Trophoblast cell (in vitro differentiated cells and primary cell): ENCODE results near the gene CGNL1. TPM values are rescaled to one million over a fixed set of nuclear protein-coding genes. Genes with fewer than 3 reads are reported as not detected.

Experiments used
- DNase-seq, 2 donors: peaks; one replicate each; pipeline ENCODE4 v3.0.0-alpha.2; 2016
- H2AFZ ChIP-seq: 2 replicates; pipeline ENCODE4 v1.6.1; 2013; ENCODE audit warnings: low read length, moderate library complexity, mild to moderate bottlenecking; ENCODE audit not compliant: insufficient read depth, poor library complexity
- H2AK5ac ChIP-seq: 2 replicates; pipeline ENCODE4 v1.6.1; 2013; ENCODE audit warnings: mild to moderate bottlenecking, low read length
- H2BK120ac ChIP-seq: 2 replicates; pipeline ENCODE4 v1.6.1; 2013; ENCODE audit warnings: low read length, mild to moderate bottlenecking, moderate library complexity; ENCODE audit not compliant: insufficient read depth, poor library complexity
- H2BK12ac ChIP-seq: 2 replicates; pipeline ENCODE4 v1.6.1; 2013; ENCODE audit warnings: mild to moderate bottlenecking, low read length, moderate library complexity
- H2BK5ac ChIP-seq: 2 replicates; pipeline ENCODE4 v1.6.1; 2013; ENCODE audit warnings: low read length, low read depth, moderate library complexity, mild to moderate bottlenecking; ENCODE audit not compliant: poor library complexity
- H3K14ac ChIP-seq: 2 replicates; pipeline ENCODE4 v1.6.1; 2013; ENCODE audit warnings: mild to moderate bottlenecking, low read length
- H3K18ac ChIP-seq: 2 replicates; pipeline ENCODE4 v1.6.1; 2013; ENCODE audit warnings: mild to moderate bottlenecking, low read length
- H3K23ac ChIP-seq: 2 replicates; pipeline ENCODE4 v1.6.1; 2013; ENCODE audit warnings: low read length
- H3K27ac ChIP-seq: 2 replicates; pipeline ENCODE4 v1.5.1; 2013; ENCODE audit warnings: low read depth, mild to moderate bottlenecking, inconsistent platforms, low read length, moderate library complexity
- H3K27me3 ChIP-seq: 2 replicates; pipeline ENCODE4 v1.6.1; 2013; ENCODE audit warnings: inconsistent platforms, mild to moderate bottlenecking, low read length, moderate library complexity; ENCODE audit not compliant: insufficient read depth
- H3K36me3 ChIP-seq, 2 experiments: 1 replicate in 1 of 2; 2 replicates in 1 of 2; pipeline ENCODE4 v1.6.1; 2013; ENCODE audit warnings: low read length in 2 of 2, mild to moderate bottlenecking in 2 of 2, moderate library complexity in 1 of 2; ENCODE audit not compliant: insufficient read depth in 2 of 2, control insufficient read depth in 1 of 2
- H3K4ac ChIP-seq: 2 replicates; pipeline ENCODE4 v1.6.1; 2013; ENCODE audit warnings: low read depth, mild to moderate bottlenecking, low read length, moderate library complexity
- H3K4me1 ChIP-seq, 2 experiments: 1 replicate in 1 of 2; 2 replicates in 1 of 2; pipeline ENCODE4 v1.6.1; 2013; ENCODE audit warnings: low read length in 2 of 2, mild to moderate bottlenecking in 2 of 2, moderate library complexity in 1 of 2; ENCODE audit not compliant: insufficient read depth in 2 of 2, control insufficient read depth in 1 of 2
- H3K4me2 ChIP-seq: 2 replicates; pipeline ENCODE4 v1.6.1; 2013; ENCODE audit warnings: inconsistent platforms, mild to moderate bottlenecking, low read length, moderate library complexity
- H3K4me3 ChIP-seq: 2 replicates; pipeline ENCODE4 v1.5.1; 2013; ENCODE audit warnings: mild to moderate bottlenecking, low read depth, low read length, inconsistent platforms
- H3K79me1 ChIP-seq: one replicate; pipeline ENCODE4 v1.6.1; 2013; ENCODE audit warnings: low read length
- H3K79me2 ChIP-seq: 2 replicates; pipeline ENCODE4 v1.6.1; 2013; ENCODE audit warnings: low read length, mild to moderate bottlenecking; ENCODE audit not compliant: control insufficient read depth, insufficient read depth, poor library complexity
- H3K9ac ChIP-seq: 2 replicates; pipeline ENCODE4 v1.6.1; 2013; ENCODE audit warnings: mild to moderate bottlenecking, low read length
- H3K9me3 ChIP-seq: 2 replicates; pipeline ENCODE4 v1.6.1; 2013; ENCODE audit warnings: low read depth, mild to moderate bottlenecking, control low read depth, inconsistent platforms, low read length; ENCODE audit not compliant: insufficient read depth
- H4K12ac ChIP-seq: 2 replicates; pipeline ENCODE4 v1.6.1; 2013; ENCODE audit warnings: low read depth, mild to moderate bottlenecking, low read length, moderate library complexity
- H4K8ac ChIP-seq: 2 replicates; pipeline ENCODE4 v1.6.1; 2013; ENCODE audit warnings: low read depth, mild to moderate bottlenecking, low read length, moderate library complexity
- H4K91ac ChIP-seq: one replicate; pipeline ENCODE4 v1.6.1; 2013; ENCODE audit warnings: low read depth, mild to moderate bottlenecking, low read length, moderate library complexity
- WGBS: extraction: QIAGEN DNeasy Blood & Tissue Kit; methylation state at CpG from one replicate; pipeline ENCODE4 v1.1.7; 2013; ENCODE audit warnings: missing lambda C conversion rate; ENCODE audit not compliant: insufficient read length, insufficient coverage; ENCODE audit errors: extremely low coverage; 5-methylcytosine and 5-hydroxymethylcytosine counted together
- polyA plus RNA-seq: library from polyadenylated mRNA; stranded (reverse); fragments of 200-250 nt; gene quantifications from 2 replicates; pipeline ENCODE4 v1.2.3, GENCODE V29; 2013

The CGNL1 gene
- polyA plus RNA-seq = 9.6 and 10.1 TPM in 2 replicates

GRCh38 chr15:57375827-57376695, at the start of gene CGNL1:
Gene CGNL1, plus strand, starts transcription at chr15:57376505. Its CDS starts 61,495 bp downstream, at chr15:57438000.
- Histone ChIP-seq H3K14ac (peak within 1 kb of the TSS; percentile 38), H4K12ac (peak within 1 kb of the TSS; percentile 14), H3K4ac (no peak within 1 kb of the TSS), H3K18ac (peak within 1 kb of the TSS; percentile 43), H2BK5ac (no peak within 1 kb of the TSS), H3K23ac (peak within 1 kb of the TSS; percentile 24), H2AK5ac (no peak within 1 kb of the TSS), H3K79me1 (peaks cover 5% of the 10 kb centered on the region), H3K9ac (peak within 1 kb of the TSS; percentile 78), H3K79me2 (peaks cover 1% of the 10 kb centered on the region), H2AFZ (peak within 1 kb of the TSS; percentile 0), H3K4me2 (peak within 1 kb of the TSS; percentile 95), H3K27ac (no peak within 1 kb of the TSS), H3K36me3 (no peaks in the 10 kb centered on the region), H2BK12ac (peak within 1 kb of the TSS; percentile 12), H4K91ac (peak within 1 kb of the TSS; percentile 31), H2BK120ac (peak within 1 kb of the TSS; percentile 9), H4K8ac (peak within 1 kb of the TSS; percentile 81), H3K9me3 (no peaks in the 10 kb centered on the region), H3K4me1 (no peaks in the 10 kb centered on the region), H3K4me3 (peak within 1 kb of the TSS; percentile 87), H3K27me3 (no peaks in the 10 kb centered on the region)
- DNase-seq = peak; percentile 37 to 72
- WGBS = no CpG with 5 or more reads among the region's 76 CpGs

- Histone ChIP-seq H3K18ac (no peak overlapping the region), H2BK12ac (no peak overlapping the region)
- WGBS = no CpG with 5 or more reads among the region's 11 CpGs
These were observed 48.3 kb upstream of the CGNL1 start for GRCh38 chr15:57327985-57328471.

GRCh38 chr15:57328479-57328878, 47.8 kb upstream of the CGNL1 start:
- no peak overlapping the region for H4K12ac ChIP-seq
- no peak overlapping the region for H3K4ac ChIP-seq
- no peak overlapping the region for H2BK120ac ChIP-seq
- no peak overlapping the region for H3K9ac ChIP-seq
- peaks cover 4% of the 10 kb centered on the region for H3K9me3 ChIP-seq
- no peaks in the 10 kb centered on the region for H3K79me1 ChIP-seq
- peaks cover 7 to 8% of the 10 kb centered on the region in 2 experiments for H3K4me1 ChIP-seq
- H2BK12ac ChIP-seq = no peak overlapping the region
- no peak overlapping the region for H4K8ac ChIP-seq
- no peak overlapping the region for H2AK5ac ChIP-seq
- no peak for DNase-seq
- no peak overlapping the region for H3K14ac ChIP-seq
- no peak overlapping the region for H3K18ac ChIP-seq
- H2BK5ac ChIP-seq = no peak overlapping the region
- H3K27me3 ChIP-seq = no peaks in the 10 kb centered on the region
- no peak overlapping the region for H3K23ac ChIP-seq
- no peaks in the 10 kb centered on the region for H3K79me2 ChIP-seq
- no peak overlapping the region for H3K4me2 ChIP-seq
- no peak overlapping the region for H4K91ac ChIP-seq
- H3K4me3 ChIP-seq = no peak overlapping the region
- H3K27ac ChIP-seq = no peak overlapping the region
- WGBS = no CpG with 5 or more reads among the region's 8 CpGs
- H3K36me3 ChIP-seq = no peaks in the 10 kb centered on the region
- no peak overlapping the region for H2AFZ ChIP-seq

More at GRCh38 chr15:57327985-57328471, 48.3 kb upstream of the CGNL1 start:
- Histone ChIP-seq H3K4ac (no peak overlapping the region), H3K4me2 (no peak overlapping the region), H3K79me2 (no peaks in the 10 kb centered on the region), H4K8ac (no peak overlapping the region), H3K23ac (no peak overlapping the region), H2AFZ (no peak overlapping the region), H3K9ac (no peak overlapping the region), H2BK120ac (no peak overlapping the region), H3K4me3 (no peak overlapping the region), H3K4me1 (peaks cover 5% of the 10 kb centered on the region in 2 experiments), H4K91ac (no peak overlapping the region), H2AK5ac (no peak overlapping the region), H3K36me3 (no peaks in the 10 kb centered on the region), H3K14ac (no peak overlapping the region), H4K12ac (no peak overlapping the region), H3K9me3 (peaks cover 4% of the 10 kb centered on the region), H2BK5ac (no peak overlapping the region), H3K79me1 (no peaks in the 10 kb centered on the region), H3K27me3 (no peaks in the 10 kb centered on the region), H3K27ac (no peak overlapping the region)
- peak; percentile 91 for DNase-seq

GRCh38 chr15:57328897-57329296, 47.4 kb upstream of the CGNL1 start:
- no peaks in the 10 kb centered on the region for H3K79me2 ChIP-seq

More at GRCh38 chr15:57328897-57329296, 47.4 kb upstream of the CGNL1 start:
- H3K79me1 ChIP-seq = no peaks in the 10 kb centered on the region
- no peak overlapping the region for H3K14ac ChIP-seq
- no peak overlapping the region for H2AK5ac ChIP-seq
- no peak overlapping the region for H3K4me3 ChIP-seq
- no peaks in the 10 kb centered on the region for H3K27me3 ChIP-seq
- peaks cover 4% of the 10 kb centered on the region for H3K9me3 ChIP-seq
- no peak overlapping the region for H4K8ac ChIP-seq
- H3K23ac ChIP-seq = no peak overlapping the region
- H2BK120ac ChIP-seq = no peak overlapping the region
- H3K27ac ChIP-seq = no peak overlapping the region
- DNase-seq = no peak
- H3K4me2 ChIP-seq = no peak overlapping the region
- no peak overlapping the region for H3K18ac ChIP-seq
- H3K4me1 ChIP-seq = peaks cover 5 to 7% of the 10 kb centered on the region in 2 experiments
- H2BK12ac ChIP-seq = no peak overlapping the region
- no peak overlapping the region for H2AFZ ChIP-seq
- H4K91ac ChIP-seq = no peak overlapping the region
- H3K36me3 ChIP-seq = no peaks in the 10 kb centered on the region
- H3K4ac ChIP-seq = no peak overlapping the region
- H3K9ac ChIP-seq = no peak overlapping the region
- WGBS = no CpG with 5 or more reads among the region's 5 CpGs
- no peak overlapping the region for H4K12ac ChIP-seq
- no peak overlapping the region for H2BK5ac ChIP-seq
